ENCODE results near the gene BMAL1. TPM values are rescaled to one million over a fixed set of nuclear protein-coding genes. Genes with fewer than 3 reads are reported as not detected.

The BMAL1 gene
- polyA plus RNA-seq, 3 donors: 10.2 to 43.4 (median 11.5) TPM

DNA sequence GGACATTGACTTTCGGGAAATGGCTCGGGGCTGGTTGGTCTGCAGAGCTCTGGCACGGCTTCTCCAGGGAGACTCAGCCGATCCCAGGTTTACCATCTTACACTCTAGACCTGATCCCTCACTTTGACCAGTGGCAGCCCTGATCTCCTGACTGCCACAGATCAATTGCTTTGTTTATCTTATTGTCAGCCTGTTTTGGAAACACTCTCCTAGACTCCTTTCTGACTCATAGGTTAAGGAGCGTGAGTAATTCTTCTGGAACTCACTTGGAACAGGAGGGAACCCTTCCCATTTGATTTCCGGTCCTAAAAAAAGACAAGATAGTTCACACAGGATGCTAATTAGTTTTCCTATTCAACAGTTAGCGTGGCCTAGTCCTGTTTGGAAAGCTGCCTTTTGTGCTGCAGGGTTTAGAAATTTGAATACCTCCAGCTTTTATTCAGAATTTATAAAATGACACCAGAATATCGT is 16.0 kb upstream of the BMAL1 start:
- no peaks in the 10 kb centered on the region for H3K36me3 Mint-ChIP-seq
- no peak for DNase-seq
- H3K4me3 Mint-ChIP-seq: no peak overlapping the region
- H2AFZ ChIP-seq (ENCODE audit: insufficient read depth, low read depth, low read length, poor library complexity, severe bottlenecking): no peak overlapping the region
- H3K9me3 ChIP-seq (replicated peaks in 1 of 2; ENCODE audit: control insufficient read depth in 1 of 2, insufficient read depth in 1 of 2, low read length in 2 of 2): no peaks in the 10 kb centered on the region
- H3K27ac Mint-ChIP-seq: no peak overlapping the region
- 77% methylated on average over 5 of the region's 8 CpGs for WGBS (ENCODE audit: insufficient coverage)
- no peaks in the 10 kb centered on the region for H3K9me3 Mint-ChIP-seq
- no peak overlapping the region for H3K9ac ChIP-seq (ENCODE audit: insufficient read depth, low read length, poor library complexity, severe bottlenecking)
- no peak overlapping the region for H3K4me2 ChIP-seq (replicated peaks; ENCODE audit: extremely low read depth, low read length, poor library complexity, severe bottlenecking)
- no peaks in the 10 kb centered on the region for H3K4me1 Mint-ChIP-seq
- peaks cover 0 to 2% of the 10 kb centered on the region in 2 donors for H3K27me3 ChIP-seq (ENCODE audit: control insufficient read depth in 2 of 2, insufficient read depth in 2 of 2, low read length in 2 of 2)
- peaks cover 2 to 22% (median 7%) of the 10 kb centered on the region in 3 donors for H3K27me3 Mint-ChIP-seq (ENCODE audit: low read depth in 3 of 3)
- intact Hi-C loops (cut with micrococcal nuclease): no loop called here
- no peaks in the 10 kb centered on the region for H4K20me1 ChIP-seq (ENCODE audit: insufficient read depth, low read length)
- H3K4me3 ChIP-seq (replicated peaks in 1 of 3; ENCODE audit: low read depth in 2 of 3, low read length in 3 of 3): no peak overlapping the region
- no peaks in the 10 kb centered on the region for H3K36me3 ChIP-seq (replicated peaks in 1 of 2; ENCODE audit: control insufficient read depth in 1 of 2, insufficient read depth in 2 of 2, low read length in 2 of 2)
- H3K4me1 ChIP-seq (ENCODE audit: control insufficient read depth in 1 of 2, insufficient read depth in 2 of 2, low read length in 2 of 2): no peaks in the 10 kb centered on the region
- TF ChIP-seq, protein P1, sequence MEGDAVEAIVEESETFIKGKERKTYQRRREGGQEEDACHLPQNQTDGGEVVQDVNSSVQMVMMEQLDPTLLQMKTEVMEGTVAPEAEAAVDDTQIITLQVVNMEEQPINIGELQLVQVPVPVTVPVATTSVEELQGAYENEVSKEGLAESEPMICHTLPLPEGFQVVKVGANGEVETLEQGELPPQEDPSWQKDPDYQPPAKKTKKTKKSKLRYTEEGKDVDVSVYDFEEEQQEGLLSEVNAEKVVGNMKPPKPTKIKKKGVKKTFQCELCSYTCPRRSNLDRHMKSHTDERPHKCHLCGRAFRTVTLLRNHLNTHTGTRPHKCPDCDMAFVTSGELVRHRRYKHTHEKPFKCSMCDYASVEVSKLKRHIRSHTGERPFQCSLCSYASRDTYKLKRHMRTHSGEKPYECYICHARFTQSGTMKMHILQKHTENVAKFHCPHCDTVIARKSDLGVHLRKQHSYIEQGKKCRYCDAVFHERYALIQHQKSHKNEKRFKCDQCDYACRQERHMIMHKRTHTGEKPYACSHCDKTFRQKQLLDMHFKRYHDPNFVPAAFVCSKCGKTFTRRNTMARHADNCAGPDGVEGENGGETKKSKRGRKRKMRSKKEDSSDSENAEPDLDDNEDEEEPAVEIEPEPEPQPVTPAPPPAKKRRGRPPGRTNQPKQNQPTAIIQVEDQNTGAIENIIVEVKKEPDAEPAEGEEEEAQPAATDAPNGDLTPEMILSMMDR (IDR thresholded peaks at IDR 0.05): no peak
- no peak overlapping the region for H3K27ac ChIP-seq (ENCODE audit: low read depth in 1 of 2, low read length in 2 of 2)
- no peaks in the 10 kb centered on the region for H3K79me2 ChIP-seq (ENCODE audit: insufficient read depth, low read length)

DNA sequence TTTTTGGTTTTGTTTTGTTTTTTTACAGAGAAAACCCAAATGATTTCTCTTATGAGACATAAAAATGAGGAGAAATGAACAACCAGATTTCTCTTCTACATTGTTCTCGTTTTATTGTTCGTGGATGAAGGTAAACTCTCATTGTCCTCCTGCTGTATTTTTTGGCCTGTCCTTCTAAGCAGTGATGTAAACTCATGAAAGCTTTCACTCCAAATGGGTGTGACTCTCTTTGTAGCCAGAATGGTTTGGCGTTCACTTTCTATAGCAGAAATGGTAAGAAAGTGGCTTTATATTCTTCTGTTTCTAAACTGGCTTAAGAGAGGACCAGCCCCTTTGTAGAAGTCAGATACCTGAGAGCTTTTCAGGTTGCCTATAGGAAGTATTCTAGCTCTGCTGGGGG is 15.5 kb upstream of the BMAL1 start:
- H3K27ac ChIP-seq (ENCODE audit: low read depth in 1 of 2, low read length in 2 of 2): no peak overlapping the region

More for the DNA sequence above, 15.5 kb upstream of the BMAL1 start:
- no peaks in the 10 kb centered on the region for H3K4me1 Mint-ChIP-seq
- no peak overlapping the region for H3K9ac ChIP-seq (ENCODE audit: insufficient read depth, low read length, poor library complexity, severe bottlenecking)
- H3K4me3 Mint-ChIP-seq: no peak overlapping the region
- no peak overlapping the region for H3K4me3 ChIP-seq (replicated peaks in 1 of 3; ENCODE audit: low read depth in 2 of 3, low read length in 3 of 3)
- H3K36me3 ChIP-seq (replicated peaks in 1 of 2; ENCODE audit: control insufficient read depth in 1 of 2, insufficient read depth in 2 of 2, low read length in 2 of 2): no peaks in the 10 kb centered on the region
- H3K9me3 ChIP-seq (replicated peaks in 1 of 2; ENCODE audit: control insufficient read depth in 1 of 2, insufficient read depth in 1 of 2, low read length in 2 of 2): no peaks in the 10 kb centered on the region
- intact Hi-C loops (cut with micrococcal nuclease): no loop called here
- H3K79me2 ChIP-seq (ENCODE audit: insufficient read depth, low read length): no peaks in the 10 kb centered on the region
- no CpG with 5 or more reads among the region's 3 CpGs for WGBS (ENCODE audit: insufficient coverage)
- H3K4me1 ChIP-seq (ENCODE audit: control insufficient read depth in 1 of 2, insufficient read depth in 2 of 2, low read length in 2 of 2): no peaks in the 10 kb centered on the region
- peaks cover 2 to 22% (median 7%) of the 10 kb centered on the region in 3 donors for H3K27me3 Mint-ChIP-seq (ENCODE audit: low read depth in 3 of 3)
- peaks cover 0 to 2% of the 10 kb centered on the region in 2 donors for H3K27me3 ChIP-seq (ENCODE audit: control insufficient read depth in 2 of 2, insufficient read depth in 2 of 2, low read length in 2 of 2)
- no peaks in the 10 kb centered on the region for H3K36me3 Mint-ChIP-seq
- no peak overlapping the region for H2AFZ ChIP-seq (ENCODE audit: insufficient read depth, low read depth, low read length, poor library complexity, severe bottlenecking)
- H3K9me3 Mint-ChIP-seq: no peaks in the 10 kb centered on the region
- TF ChIP-seq, protein P1 (IDR thresholded peaks at IDR 0.05): no peak
- DNase-seq: no peak
- H3K27ac Mint-ChIP-seq: no peak overlapping the region
- no peaks in the 10 kb centered on the region for H4K20me1 ChIP-seq (ENCODE audit: insufficient read depth, low read length)
- H3K4me2 ChIP-seq (replicated peaks; ENCODE audit: extremely low read depth, low read length, poor library complexity, severe bottlenecking): no peak overlapping the region

All from CD14-positive monocyte (primary cell).